ENCODE data around the gene XXYLT1.

Gene XXYLT1

DNA sequence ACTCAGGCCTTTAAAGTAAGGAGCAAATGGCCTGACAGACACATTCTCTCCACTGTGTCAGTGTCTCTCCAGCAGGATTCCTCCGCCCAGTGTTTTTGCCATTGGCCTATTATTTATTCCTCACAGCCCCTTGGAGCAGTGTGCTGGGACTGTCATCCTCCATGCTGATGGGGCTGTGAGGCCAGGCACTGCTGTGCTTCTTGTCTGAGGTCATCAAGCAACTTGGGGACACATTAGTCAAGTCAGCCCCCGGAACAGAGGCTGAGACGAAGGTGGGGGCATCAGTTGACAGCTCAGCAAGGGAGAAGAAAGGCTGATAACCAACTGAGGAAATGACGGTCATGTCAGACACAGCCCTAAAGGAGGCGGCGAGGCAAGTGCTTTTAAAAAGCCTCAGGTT is 67.4 kb downstream of the XXYLT1 start:
- Histone ChIP-seq H3K27ac (no peak overlapping the region), H3K9ac (no peak overlapping the region)

GRCh38 chr3:195201295-195201694 is 69.7 kb downstream of the XXYLT1 start:
- H3K4me2 ChIP-seq, result no peak overlapping the region
- no peak for TF ChIP-seq Cebpa-rat (IDR thresholded peaks at IDR 0.05)
- H4K20me1 ChIP-seq, result peaks cover 10% of the 10 kb centered on the region
- H3K9me3 ChIP-seq, result no peaks in the 10 kb centered on the region
- H3K36me3 ChIP-seq, result peaks cover 10% of the 10 kb centered on the region; the same call in 1 of the 2 replicates
- peaks cover 40% of the 10 kb centered on the region for H3K4me1 ChIP-seq
- H3K9ac ChIP-seq, result no peak overlapping the region
- H3K4me3 ChIP-seq, result no peak overlapping the region
- H3K27ac ChIP-seq, result no peak overlapping the region
- no peaks in the 10 kb centered on the region for H3K27me3 ChIP-seq

More for the DNA sequence above, 67.4 kb downstream of the XXYLT1 start:
- Histone ChIP-seq H3K4me1 (peaks cover 54% of the 10 kb centered on the region), H3K9me3 (no peaks in the 10 kb centered on the region), H3K4me3 (no peak overlapping the region), H4K20me1 (0 out of 2 replicates have a peak, but pooled peaks cover 8% of the 10 kb centered on the region), H3K4me2 (no peak overlapping the region; the same call in 1 of the 2 replicates), H3K27me3 (no peaks in the 10 kb centered on the region), H3K36me3 (peaks cover 17% of the 10 kb centered on the region)
- no peak for TF ChIP-seq Cebpa-rat (IDR thresholded peaks at IDR 0.05)

DNA sequence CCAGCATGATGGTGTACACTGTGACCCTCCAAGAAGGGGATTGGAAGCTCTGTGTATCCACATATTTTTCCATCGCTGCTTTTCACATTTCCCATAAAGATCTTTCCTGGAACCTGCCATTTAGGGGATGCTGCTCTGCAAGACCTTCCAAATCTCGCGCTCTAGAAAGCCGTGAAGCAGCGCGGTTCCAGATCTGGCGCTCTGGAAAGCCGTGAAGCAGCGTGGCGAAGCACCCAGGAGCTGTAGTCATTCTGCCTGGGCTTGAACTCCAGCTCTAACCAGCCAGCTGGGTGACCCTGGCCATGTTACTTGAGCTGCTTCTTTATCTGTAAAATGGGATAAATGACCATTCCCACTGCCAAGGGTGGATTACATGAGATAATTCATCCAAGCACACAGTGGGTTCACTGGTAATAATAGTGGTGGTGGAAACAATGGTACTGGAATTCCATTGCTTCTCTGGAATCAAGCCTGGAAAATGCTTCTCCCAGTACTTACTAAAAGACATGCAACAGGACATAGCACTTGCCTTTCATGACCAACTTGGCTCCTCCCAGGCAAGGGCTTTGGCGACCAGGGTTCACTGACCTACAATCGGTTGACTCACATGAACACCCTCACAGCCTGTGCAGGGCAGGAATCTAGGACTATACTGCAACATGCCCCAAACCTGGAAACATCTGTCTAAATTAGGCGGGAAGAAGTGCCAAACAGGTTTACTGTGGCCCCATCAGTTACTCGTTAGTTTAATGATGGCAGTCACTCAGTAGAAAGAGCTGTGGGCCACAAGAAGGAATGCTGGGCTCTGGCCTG is 70.7 kb downstream of the XXYLT1 start:
- Histone ChIP-seq H3K4me3 (no peak overlapping the region), H3K4me2 (no peak overlapping the region), H4K20me1 (peaks cover 19% of the 10 kb centered on the region), H3K27me3 (no peaks in the 10 kb centered on the region), H3K4me1 (peaks cover 44% of the 10 kb centered on the region), H3K36me3 (peaks cover 10% of the 10 kb centered on the region; the same call in 1 of the 2 replicates), H3K9ac (no peak overlapping the region), H3K9me3 (no peaks in the 10 kb centered on the region), H3K27ac (no peak overlapping the region)
- no peak for TF ChIP-seq Cebpa-rat (IDR thresholded peaks at IDR 0.05)

DNA sequence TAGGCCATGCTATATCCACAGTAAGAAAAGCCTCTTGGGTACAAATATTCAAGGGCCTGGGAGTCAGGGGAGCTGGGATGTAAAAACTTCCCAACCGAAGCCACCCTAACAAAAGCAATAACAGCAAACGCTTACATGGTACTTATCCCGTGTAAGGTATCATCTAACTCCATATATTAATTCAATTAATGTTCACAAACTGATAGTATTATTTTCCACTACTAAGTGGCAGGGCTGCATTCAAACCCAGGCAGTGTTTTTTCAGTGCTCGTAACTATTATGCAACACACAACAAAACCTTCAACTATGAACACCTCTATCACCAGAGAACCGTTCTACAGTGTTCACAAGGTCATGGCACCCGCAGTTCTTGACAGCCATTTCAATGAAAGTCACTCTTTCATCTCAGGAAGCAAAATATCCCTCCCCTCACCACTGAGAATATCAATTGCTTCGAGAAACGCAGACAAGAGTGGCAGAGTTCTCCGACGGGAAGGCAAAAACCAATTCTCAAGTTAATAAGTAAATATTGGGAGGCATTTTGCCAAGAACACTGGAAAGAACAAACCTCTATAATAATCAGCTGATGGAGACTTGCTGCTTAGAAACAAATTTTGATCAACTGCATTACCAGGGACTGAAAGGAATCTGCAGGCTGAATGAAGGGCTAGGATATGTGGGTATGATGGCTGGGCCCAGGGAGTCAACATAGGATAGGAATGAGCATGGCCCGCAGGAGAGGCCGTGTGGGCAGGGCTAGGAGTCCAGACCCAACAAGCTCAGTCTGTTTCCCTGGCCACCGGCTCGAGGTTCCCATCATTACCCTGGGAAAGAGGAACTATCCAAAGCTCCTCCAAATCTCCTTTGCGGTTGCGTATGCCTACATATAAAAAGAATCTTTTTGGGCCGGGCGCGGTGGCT is 72.3 kb downstream of the XXYLT1 start:
- peaks cover 10% of the 10 kb centered on the region; the same call in 1 of the 2 replicates for H3K36me3 ChIP-seq
- peaks cover 39% of the 10 kb centered on the region for H3K4me1 ChIP-seq
- no peak overlapping the region for H3K4me2 ChIP-seq
- H4K20me1 ChIP-seq, result peaks cover 10% of the 10 kb centered on the region
- no peak overlapping the region for H3K9ac ChIP-seq
- no peak overlapping the region for H3K4me3 ChIP-seq
- no peaks in the 10 kb centered on the region for H3K9me3 ChIP-seq
- H3K27me3 ChIP-seq, result no peaks in the 10 kb centered on the region
- no peak overlapping the region for H3K27ac ChIP-seq
- TF ChIP-seq Cebpa-rat (IDR thresholded peaks at IDR 0.05), result no peak

GRCh38 chr3:195197765-195198425 is 73.1 kb downstream of the XXYLT1 start:
- Histone ChIP-seq H3K9me3 (no peaks in the 10 kb centered on the region; the same call in 1 of the 2 replicates), H3K4me1 (peaks cover 34% of the 10 kb centered on the region), H3K36me3 (peaks cover 10% of the 10 kb centered on the region; the same call in 1 of the 2 replicates), H3K9ac (no peak overlapping the region), H4K20me1 (peaks cover 10% of the 10 kb centered on the region), H3K27ac (no peak overlapping the region), H3K4me3 (no peak overlapping the region), H3K27me3 (no peaks in the 10 kb centered on the region), H3K4me2 (no peak overlapping the region)
- TF ChIP-seq Cebpa-rat (IDR thresholded peaks at IDR 0.05), result no peak

DNA sequence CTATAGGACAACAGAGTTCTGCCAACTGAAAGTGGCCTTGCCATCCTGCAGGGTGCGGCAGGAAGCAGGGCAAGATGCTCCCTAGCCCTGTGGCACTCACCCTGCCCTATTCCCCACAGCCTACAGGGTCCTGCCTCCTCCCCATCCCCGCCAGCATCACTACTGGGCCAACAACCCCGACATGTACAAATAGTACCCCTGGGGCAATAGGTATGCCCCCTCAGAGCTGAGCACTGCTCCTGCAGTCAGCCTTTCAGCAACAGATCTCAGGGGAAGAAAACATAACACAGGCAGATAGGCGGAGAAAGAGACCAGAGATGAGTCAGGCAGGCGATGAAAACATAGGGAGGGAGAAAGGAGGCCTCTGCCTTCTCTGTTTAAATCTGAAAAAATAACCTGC is 74.7 kb downstream of the XXYLT1 start:
- no peak overlapping the region for H3K9ac ChIP-seq
- H4K20me1 ChIP-seq, result peaks cover 10% of the 10 kb centered on the region
- peaks cover 11% of the 10 kb centered on the region for H3K9me3 ChIP-seq
- H3K27me3 ChIP-seq, result no peaks in the 10 kb centered on the region
- peaks cover 14% of the 10 kb centered on the region for H3K36me3 ChIP-seq
- no peak for TF ChIP-seq Cebpa-rat (IDR thresholded peaks at IDR 0.05)
- H3K4me2 ChIP-seq, result peak overlapping the region; percentile 65; the same call in 1 of the 2 replicates
- no peak overlapping the region for H3K4me3 ChIP-seq
- peaks cover 31% of the 10 kb centered on the region for H3K4me1 ChIP-seq
- H3K27ac ChIP-seq, result no peak overlapping the region

DNA sequence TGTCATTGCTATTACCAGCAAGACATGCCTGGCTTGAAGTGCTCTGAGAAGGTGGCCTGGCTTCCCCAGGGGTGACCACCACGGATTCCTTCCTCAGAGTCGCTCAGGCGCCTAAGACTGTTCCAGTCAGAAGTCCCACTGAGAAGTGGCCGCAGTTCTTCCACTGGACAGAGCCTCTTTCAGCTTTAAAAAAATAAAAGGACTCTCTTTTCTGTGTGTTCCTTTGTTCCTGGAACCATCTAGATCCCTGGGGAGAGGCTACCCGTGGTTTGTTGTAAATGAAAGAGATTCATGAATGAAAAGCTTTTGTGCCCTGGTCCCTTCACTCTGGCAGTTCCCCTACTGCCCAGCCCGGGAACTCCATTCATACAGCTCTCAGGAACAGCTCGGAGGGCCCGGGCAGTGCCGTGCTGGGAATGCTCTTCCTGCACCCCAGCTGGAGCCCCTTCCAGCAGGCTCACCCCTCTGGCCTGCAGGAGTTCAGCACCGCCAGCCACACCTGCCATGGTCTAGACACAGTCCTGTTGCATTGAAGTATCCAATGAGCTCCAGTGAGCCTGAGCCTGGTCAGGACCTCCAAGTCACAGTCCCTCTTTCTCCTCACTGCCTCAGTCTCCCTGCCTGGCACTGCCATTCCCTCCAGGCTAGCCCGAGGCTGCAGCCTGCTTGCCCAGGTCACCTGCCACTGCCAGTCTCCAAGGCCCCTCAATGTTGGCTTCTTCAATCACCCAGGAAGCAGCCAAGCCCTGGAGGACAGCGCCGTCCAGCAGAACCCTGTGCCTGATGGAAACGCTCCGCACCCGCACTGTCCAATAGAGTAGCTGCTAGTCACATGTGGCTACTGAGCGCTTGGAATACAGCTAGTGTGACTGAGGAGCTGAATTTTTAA is 75.4 kb downstream of the XXYLT1 start:
- Histone ChIP-seq H3K4me2 (peak overlapping the region; percentile 65), H3K9ac (no peak overlapping the region; the same call in 1 of the 2 replicates)
- no peak for TF ChIP-seq Cebpa-rat (IDR thresholded peaks at IDR 0.05)

DNA sequence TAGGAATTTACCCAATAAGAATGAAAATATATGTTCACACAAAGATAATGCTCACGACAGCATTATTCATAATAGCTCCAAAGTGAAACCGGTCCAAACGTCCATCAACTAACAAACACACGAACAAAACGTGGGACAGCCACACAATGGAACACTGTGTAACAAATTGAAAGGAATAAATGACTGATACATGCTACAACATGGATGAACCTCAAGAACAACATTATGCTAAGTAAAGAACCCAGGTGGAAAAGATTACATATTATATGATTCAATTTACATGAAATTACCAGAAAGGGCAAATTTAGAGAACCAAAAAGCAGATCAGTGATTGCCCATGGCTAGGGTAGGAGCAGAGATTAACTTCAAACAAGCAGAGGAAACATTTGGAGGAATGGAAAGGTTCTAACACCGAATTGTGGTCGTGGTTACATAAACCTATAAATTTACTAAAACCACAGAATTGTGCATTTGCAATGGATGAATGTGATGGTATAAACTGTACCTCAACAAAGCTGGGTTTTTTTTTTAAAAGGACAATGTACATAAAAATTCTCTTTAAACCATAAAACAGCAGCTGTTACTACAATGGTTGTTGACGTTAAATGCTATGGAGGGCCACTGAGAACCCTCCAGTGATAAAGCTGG is 76.3 kb downstream of the XXYLT1 start:
- Histone ChIP-seq H4K20me1 (peaks cover 10% of the 10 kb centered on the region), H3K27me3 (no peaks in the 10 kb centered on the region), H3K4me1 (peaks cover 24% of the 10 kb centered on the region), H3K36me3 (peaks cover 7% of the 10 kb centered on the region; the same call in 1 of the 2 replicates), H3K9ac (no peak overlapping the region), H3K27ac (no peak overlapping the region), H3K4me2 (peak overlapping the region; percentile 65), H3K9me3 (peaks cover 25% of the 10 kb centered on the region), H3K4me3 (no peak overlapping the region)
- no peak for TF ChIP-seq Cebpa-rat (IDR thresholded peaks at IDR 0.05)

More for the DNA sequence above, 75.4 kb downstream of the XXYLT1 start:
- Histone ChIP-seq H3K9me3 (peaks cover 17% of the 10 kb centered on the region), H3K27ac (no peak overlapping the region), H3K27me3 (no peaks in the 10 kb centered on the region), H3K4me1 (peaks cover 24% of the 10 kb centered on the region), H3K36me3 (peaks cover 14% of the 10 kb centered on the region), H3K4me3 (no peak overlapping the region), H4K20me1 (peaks cover 10% of the 10 kb centered on the region)

Data from BLaER1 (cell line).